ENCODE data around the gene NOP14. TPM values are rescaled to one million over a fixed set of nuclear protein-coding genes. Genes with fewer than 3 reads are reported as not detected.

NOP14 gene
- total RNA-seq, 2 donors from 2014 or later = 16.0 to 17.8 TPM

GRCh38 chr4:2944586-2945526, 18.4 kb downstream of the NOP14 start:
- intact Hi-C loops (cut with DNase I) = no loop called here
- no peak for TF ChIP-seq POLR2AphosphoS5 (IDR thresholded peaks at IDR 0.05)
- no peak for TF ChIP-seq POLR2A (IDR thresholded peaks at IDR 0.05)
- TF ChIP-seq, protein P1, sequence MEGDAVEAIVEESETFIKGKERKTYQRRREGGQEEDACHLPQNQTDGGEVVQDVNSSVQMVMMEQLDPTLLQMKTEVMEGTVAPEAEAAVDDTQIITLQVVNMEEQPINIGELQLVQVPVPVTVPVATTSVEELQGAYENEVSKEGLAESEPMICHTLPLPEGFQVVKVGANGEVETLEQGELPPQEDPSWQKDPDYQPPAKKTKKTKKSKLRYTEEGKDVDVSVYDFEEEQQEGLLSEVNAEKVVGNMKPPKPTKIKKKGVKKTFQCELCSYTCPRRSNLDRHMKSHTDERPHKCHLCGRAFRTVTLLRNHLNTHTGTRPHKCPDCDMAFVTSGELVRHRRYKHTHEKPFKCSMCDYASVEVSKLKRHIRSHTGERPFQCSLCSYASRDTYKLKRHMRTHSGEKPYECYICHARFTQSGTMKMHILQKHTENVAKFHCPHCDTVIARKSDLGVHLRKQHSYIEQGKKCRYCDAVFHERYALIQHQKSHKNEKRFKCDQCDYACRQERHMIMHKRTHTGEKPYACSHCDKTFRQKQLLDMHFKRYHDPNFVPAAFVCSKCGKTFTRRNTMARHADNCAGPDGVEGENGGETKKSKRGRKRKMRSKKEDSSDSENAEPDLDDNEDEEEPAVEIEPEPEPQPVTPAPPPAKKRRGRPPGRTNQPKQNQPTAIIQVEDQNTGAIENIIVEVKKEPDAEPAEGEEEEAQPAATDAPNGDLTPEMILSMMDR (IDR thresholded peaks at IDR 0.05) = no peak
- H3K9me3 ChIP-seq = no peaks in the 10 kb centered on the region
- no peak for DNase-seq (ENCODE audit: low spot score)
- H3K36me3 ChIP-seq = peaks cover 14 to 38% of the 10 kb centered on the region in 2 donors
- H3K27me3 ChIP-seq (replicated peaks; ENCODE audit: insufficient read depth) = no peaks in the 10 kb centered on the region
- no peak overlapping the region for H3K27ac ChIP-seq
- 84% methylated on average over 30 of the region's 30 CpGs for WGBS
- no peaks in the 10 kb centered on the region for H3K4me1 ChIP-seq (replicated peaks)
- H3K4me3 ChIP-seq = no peak overlapping the region

DNA sequence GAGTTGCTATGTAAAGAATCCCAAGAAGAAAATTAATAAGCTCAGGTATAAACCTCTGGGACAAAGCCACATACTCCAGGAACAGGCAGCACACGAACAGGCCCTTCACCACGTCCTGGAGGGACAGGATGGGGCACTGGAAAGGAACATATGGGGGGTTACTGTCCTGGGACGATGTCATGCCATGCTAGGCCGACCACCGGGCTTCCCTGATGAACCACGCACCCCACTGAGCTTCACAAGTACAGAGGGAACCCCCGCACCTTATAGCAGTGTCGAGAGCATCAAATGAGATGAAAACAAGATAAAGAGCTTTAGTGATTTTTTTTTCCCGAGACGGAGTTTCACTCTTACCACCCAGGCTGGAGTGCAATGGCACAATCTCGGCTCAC, 19.1 kb downstream of the NOP14 start:
- peaks cover 14 to 40% of the 10 kb centered on the region in 2 donors for H3K36me3 ChIP-seq

DNA sequence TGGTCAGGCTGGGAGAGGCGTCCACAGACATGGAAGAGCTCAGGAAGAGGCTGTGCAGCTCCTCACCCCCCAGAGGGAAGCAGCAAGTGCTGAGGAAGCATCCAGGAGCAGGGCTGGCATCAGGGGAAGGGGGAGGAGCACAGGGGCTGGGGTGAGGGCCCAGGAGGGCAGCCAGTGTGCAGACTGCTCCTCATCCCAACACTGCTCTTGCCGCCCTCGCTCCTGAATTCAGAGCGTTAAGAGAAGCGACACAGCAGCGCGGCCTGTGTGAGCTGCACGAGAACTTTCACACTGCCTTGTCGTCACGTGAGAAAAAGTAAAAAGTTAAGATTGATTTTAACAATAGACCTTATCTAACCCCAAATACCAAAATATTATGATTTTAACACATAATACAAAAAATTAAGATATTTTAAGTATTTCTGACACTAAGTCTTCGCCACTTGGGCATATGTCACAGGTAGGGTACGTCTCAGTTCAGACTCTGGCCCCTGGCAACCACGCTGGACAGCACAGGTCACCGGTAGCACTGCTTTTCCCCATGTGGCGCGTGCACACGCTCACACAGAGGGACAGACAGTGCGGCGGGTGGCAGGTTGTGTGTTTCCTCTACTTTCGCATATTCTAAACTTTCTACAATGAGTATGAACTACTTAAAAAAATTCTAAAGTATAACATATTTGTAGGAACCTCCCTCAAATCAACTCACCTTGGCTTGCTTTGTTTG, 19.7 kb downstream of the NOP14 start:
- WGBS = 91% methylated on average over 20 of the region's 20 CpGs
- no peak for DNase-seq (ENCODE audit: low spot score)
- H3K36me3 ChIP-seq = peaks cover 14 to 43% of the 10 kb centered on the region in 2 donors
- no peaks in the 10 kb centered on the region for H3K9me3 ChIP-seq
- H3K4me1 ChIP-seq (replicated peaks) = no peaks in the 10 kb centered on the region
- TF ChIP-seq, protein P1 (IDR thresholded peaks at IDR 0.05) = no peak
- no peak for TF ChIP-seq POLR2A (IDR thresholded peaks at IDR 0.05)
- no peak for TF ChIP-seq POLR2AphosphoS5 (IDR thresholded peaks at IDR 0.05)
- no peak overlapping the region for H3K4me3 ChIP-seq
- intact Hi-C loops (cut with DNase I) = no loop called here
- H3K27ac ChIP-seq = no peak overlapping the region
- no peaks in the 10 kb centered on the region for H3K27me3 ChIP-seq (replicated peaks; ENCODE audit: insufficient read depth)

More for the DNA sequence above, 19.1 kb downstream of the NOP14 start:
- Histone ChIP-seq H3K27ac (no peak overlapping the region), H3K27me3 (replicated peaks; ENCODE audit: insufficient read depth) (no peaks in the 10 kb centered on the region), H3K4me1 (replicated peaks) (no peaks in the 10 kb centered on the region), H3K4me3 (no peak overlapping the region), H3K9me3 (no peaks in the 10 kb centered on the region)
- DNase-seq (ENCODE audit: low spot score) = no peak
- WGBS = 75% methylated on average over 11 of the region's 11 CpGs
- TF ChIP-seq POLR2AphosphoS5 (IDR thresholded peaks at IDR 0.05) (no peak), POLR2A (IDR thresholded peaks at IDR 0.05) (no peak)
- TF ChIP-seq, protein P1 (IDR thresholded peaks at IDR 0.05) = no peak
- intact Hi-C loops (cut with DNase I) = no loop called here

DNA sequence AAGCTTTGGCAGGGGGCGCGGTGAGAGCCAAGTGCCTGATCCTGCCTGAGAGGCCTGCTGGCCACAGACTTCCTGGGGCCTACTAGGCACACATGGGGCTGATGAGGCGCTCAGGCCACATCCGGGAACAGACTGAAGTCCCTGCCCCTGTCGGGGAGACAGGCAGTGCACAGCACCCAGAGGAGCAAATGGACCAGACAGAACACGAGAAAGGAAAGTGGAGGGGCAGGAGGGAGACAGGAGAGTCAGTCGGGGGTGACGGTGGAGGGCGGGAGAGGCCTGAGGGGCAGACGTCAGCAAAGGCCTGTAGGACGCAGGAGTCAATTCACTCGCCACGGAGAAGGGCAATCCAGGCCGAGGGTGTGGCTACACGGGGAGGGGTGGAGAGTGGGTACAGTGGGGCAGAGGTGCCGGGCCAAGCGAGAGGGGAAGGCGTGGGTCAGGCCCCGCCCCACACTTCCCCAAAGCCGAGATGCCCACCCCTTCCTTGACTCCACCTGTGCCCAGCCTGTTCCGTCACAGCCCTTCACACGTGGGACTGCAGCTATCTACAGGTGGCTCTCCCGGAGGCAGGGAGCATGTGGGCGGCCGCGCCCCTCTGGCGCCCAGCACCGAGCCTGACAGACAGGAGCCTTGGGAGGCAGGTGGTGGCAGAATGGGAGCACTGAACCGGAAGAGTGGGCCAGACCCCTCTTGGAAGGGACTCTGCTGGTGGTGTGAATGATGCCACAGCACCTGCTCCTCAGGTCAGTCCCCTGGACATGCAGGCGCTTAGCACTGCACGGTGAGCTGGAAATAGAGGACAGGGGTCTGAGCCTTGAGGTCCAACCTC, 20.5 kb downstream of the NOP14 start:
- no peak for DNase-seq (ENCODE audit: low spot score)
- H3K9me3 ChIP-seq = no peaks in the 10 kb centered on the region
- peaks cover 14 to 40% of the 10 kb centered on the region in 2 donors for H3K36me3 ChIP-seq
- H3K27ac ChIP-seq = no peak overlapping the region
- H3K4me1 ChIP-seq (replicated peaks) = no peaks in the 10 kb centered on the region
- intact Hi-C loops (cut with DNase I) = no loop called here
- no peaks in the 10 kb centered on the region for H3K27me3 ChIP-seq (replicated peaks; ENCODE audit: insufficient read depth)
- TF ChIP-seq POLR2AphosphoS5 (IDR thresholded peaks at IDR 0.05) = no peak
- H3K4me3 ChIP-seq = no peak overlapping the region
- 75% methylated on average over 31 of the region's 31 CpGs for WGBS
